Natural killer cell treated with Interleukin-12 subunit alpha and Interleukin-12 subunit beta and Interleukin-15 and Interleukin-18, amount 100 ng/mL, for 72 hours (primary cell): ENCODE data around the gene TSPO2. TPM values are rescaled to one million over a fixed set of nuclear protein-coding genes. Genes with fewer than 3 reads are reported as not detected.
A peak's percentile ranks its signal among the peaks of the same experiment; 100 is the strongest.

ENCODE experiments used
- ATAC-seq, 2 donors: fragments of 150-1000 bp; cut with Tn5 transposase in 1 of 2; sonication (Bioruptor Pico), chemical (Tn5 transposase) in 1 of 2; 2 replicates each; pipeline ENCODE4 v1.10.0; 2021
- DNase-seq: peaks from one replicate; pipeline ENCODE4 v3.0.0; 2022; ENCODE audit warnings: low spot score
- H3K27ac Mint-ChIP-seq, 2 donors: 1 replicate in 1 of 2; 2 replicates in 1 of 2; pipeline ENCODE4 v1.8.0; 2022; ENCODE audit warnings: mixed read lengths in 2 of 2, mild to moderate bottlenecking in 1 of 2, moderate library complexity in 1 of 2
- H3K27me3 Mint-ChIP-seq, 2 donors: 1 replicate in 1 of 2; 2 replicates in 1 of 2; pipeline ENCODE4 v1.8.0; 2022; ENCODE audit warnings: mixed read lengths in 2 of 2
- H3K36me3 Mint-ChIP-seq: one replicate; pipeline ENCODE4 v1.8.0; 2022; ENCODE audit warnings: mixed read lengths
- H3K4me1 Mint-ChIP-seq, 2 donors: 1 replicate in 1 of 2; 2 replicates in 1 of 2; pipeline ENCODE4 v1.8.0; 2022; ENCODE audit warnings: low read depth in 2 of 2, mixed read lengths in 2 of 2, mild to moderate bottlenecking in 1 of 2
- H3K4me3 Mint-ChIP-seq: one replicate; pipeline ENCODE4 v1.8.0; 2022; ENCODE audit warnings: mixed read lengths
- H3K9me3 Mint-ChIP-seq: 2 replicates; pipeline ENCODE4 v1.8.0; 2022; ENCODE audit warnings: mixed read lengths
- total RNA-seq, 2 donors: library from RNA; stranded (reverse); gene quantifications; one replicate each; pipeline ENCODE4 v1.2.3, GENCODE V29; 2022

TSPO2 gene
- total RNA-seq, 2 donors from 2014 or later = not detected

DNA sequence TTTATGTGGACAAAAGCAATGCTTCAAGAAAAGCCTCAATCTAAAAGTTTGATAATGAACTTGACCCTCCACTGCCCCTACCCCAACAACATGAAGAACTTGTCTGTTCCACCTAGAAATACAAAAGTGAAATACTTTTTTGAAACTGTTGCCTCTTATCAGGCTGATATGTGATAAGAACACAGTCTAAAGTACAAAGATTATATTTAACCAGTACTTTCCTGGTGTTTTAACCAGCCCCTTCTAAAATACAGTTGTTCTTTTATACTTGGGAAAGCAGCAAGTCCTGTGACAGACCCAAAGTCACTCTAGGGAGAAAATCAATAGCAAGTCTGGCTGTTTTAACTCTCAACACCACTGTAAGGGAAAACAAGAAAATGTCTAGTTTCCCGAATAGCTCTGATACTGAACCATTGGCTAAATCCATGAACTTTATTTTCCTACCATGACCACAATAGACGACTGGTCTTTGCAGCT lies 23.3 kb downstream of the TSPO2 start:
- H3K27me3 Mint-ChIP-seq = no peaks in the 10 kb centered on the region
- peaks cover 28% of the 10 kb centered on the region for H3K36me3 Mint-ChIP-seq
- DNase-seq = no peak
- H3K4me1 Mint-ChIP-seq = peaks cover 5 to 21% of the 10 kb centered on the region in 2 donors
- no peak for ATAC-seq
- H3K9me3 Mint-ChIP-seq = no peaks in the 10 kb centered on the region
- no peak overlapping the region for H3K27ac Mint-ChIP-seq
- no peak overlapping the region for H3K4me3 Mint-ChIP-seq

DNA sequence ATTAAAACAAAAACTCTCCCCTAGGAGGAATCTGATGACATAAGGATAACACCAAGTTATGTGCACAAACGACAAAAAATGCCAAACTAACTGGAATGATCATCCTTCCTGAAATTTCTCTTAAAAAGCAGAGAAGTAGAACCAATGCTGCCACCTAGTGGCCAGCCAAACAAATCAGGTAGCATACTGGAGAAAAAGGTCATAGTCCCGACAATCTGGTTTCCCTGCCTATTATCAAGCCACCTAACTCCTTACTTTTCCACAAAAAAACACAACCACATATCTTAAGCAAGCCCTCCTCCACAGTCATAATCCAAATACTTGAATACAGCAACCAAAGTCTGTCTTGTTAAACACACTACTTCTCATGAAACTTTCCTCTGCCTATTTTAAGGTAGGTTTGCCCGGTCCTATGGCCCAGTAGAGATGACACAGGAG lies 24.6 kb downstream of the TSPO2 start:
- H3K9me3 Mint-ChIP-seq = no peaks in the 10 kb centered on the region
- DNase-seq = no peak
- H3K4me1 Mint-ChIP-seq = peaks cover 5 to 32% of the 10 kb centered on the region in 2 donors
- peaks cover 28% of the 10 kb centered on the region for H3K36me3 Mint-ChIP-seq
- H3K27me3 Mint-ChIP-seq = no peaks in the 10 kb centered on the region
- no peak overlapping the region for H3K4me3 Mint-ChIP-seq
- no peak overlapping the region for H3K27ac Mint-ChIP-seq
- ATAC-seq = no peak

DNA sequence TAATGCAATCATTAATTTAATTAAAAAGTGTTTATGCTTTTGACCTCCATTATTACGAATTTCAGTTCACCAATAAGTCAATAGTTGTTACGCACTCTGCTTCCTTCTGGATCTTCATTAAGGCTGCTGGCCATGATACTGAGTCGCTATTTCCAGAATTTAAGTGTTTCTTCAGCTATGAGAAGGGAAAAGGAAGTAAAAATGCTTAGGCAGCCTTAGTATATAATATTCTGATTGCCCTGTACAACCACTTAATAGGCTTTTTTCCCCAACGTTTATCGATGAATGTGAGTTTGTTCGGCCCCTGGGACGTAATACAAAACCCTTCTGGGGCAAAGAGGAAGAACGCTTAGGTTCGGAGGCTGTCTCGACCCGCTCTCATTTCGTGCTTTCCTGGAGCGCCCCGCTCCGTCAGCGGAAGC lies 29.2 kb downstream of the TSPO2 start:
- Mint-ChIP-seq H3K9me3 (no peaks in the 10 kb centered on the region), H3K36me3 (peaks cover 30% of the 10 kb centered on the region), H3K27me3 (no peaks in the 10 kb centered on the region), H3K4me1 (peaks cover 28 to 56% of the 10 kb centered on the region in 2 donors), H3K27ac (peak overlapping the region; percentile 98), H3K4me3 (peak overlapping the region; percentile 90)
- ATAC-seq (no peak), DNase-seq (no peak)

DNA sequence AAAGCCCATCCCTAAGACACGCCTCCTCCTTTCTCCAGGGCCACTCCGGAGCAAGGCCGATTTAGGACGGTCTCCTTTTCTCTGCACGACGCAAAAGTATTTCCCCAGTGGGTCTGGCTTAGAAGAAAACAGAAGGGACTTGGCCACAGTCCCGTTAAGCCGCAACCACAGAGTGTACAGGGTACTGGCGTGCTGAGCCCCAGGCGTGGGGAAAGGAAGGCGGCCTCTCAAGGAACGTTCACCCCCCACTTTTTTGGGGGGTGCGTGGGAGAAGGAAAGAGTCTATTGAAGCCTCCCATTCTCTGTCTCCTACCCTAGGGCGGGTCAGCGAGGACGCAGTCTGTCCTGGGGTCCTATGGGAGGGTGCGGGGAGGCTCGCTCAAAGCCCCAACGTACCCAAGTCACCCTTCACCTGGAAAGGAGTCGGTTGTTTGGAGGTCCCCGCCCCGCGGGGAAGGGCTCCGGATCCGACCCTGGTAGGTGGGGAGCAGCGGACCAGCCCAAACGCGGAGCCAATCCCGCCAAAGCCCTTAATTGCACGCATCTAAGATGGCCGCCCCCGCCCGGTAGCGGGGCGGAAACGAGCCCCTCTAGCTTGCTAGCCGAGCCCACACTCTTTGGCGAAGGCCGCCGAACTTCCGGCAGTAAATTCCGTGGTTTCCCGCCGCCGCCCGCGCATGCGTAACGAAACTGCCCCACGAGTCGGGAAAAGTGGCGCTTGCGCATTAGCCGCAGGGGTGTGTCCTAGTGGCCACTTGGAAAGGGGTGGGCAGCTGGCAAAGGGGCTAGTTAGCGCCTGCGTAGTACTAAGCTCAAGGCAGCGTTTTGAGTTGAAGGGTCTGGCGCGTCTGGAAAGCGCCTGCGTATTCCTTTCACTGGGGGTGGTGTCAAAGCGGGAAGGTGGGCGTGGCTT lies 29.9 kb downstream of the TSPO2 start, which contains the start of gene OARD1:
Gene OARD1, minus strand, starts transcription at position 434 of the 913 bp plus-strand sequence. CDS start 722 bp downstream, outside the sequence.
- Mint-ChIP-seq H3K27ac (peak within 1 kb of the TSS; percentile 98), H3K9me3 (no peaks in the 10 kb centered on the region), H3K27me3 (no peaks in the 10 kb centered on the region), H3K4me1 (peaks cover 23 to 51% of the 10 kb centered on the region in 2 donors), H3K4me3 (peak within 1 kb of the TSS; percentile 90), H3K36me3 (peaks cover 23% of the 10 kb centered on the region)
- DNase-seq = peak; percentile 100
- ATAC-seq = peak; percentile 84 to 86

DNA sequence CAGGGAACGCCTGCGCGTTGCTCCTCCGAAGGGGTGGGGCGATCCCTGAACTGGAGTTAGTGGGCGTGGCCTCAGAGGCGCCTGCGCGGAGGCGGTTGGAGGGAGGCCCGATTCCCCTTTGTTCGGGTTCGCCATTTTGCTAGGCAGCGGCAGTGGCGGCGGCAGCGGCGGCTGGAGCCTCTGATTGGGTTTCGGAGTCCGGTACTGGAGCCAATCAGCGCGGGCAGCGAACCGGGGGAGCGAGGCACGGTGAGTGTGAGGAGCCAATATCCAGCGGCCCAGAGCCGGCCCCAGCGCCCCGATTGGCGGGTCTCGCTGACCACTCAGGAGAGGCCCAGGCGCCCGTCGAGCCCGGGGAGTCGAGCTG lies 30.6 kb downstream of the TSPO2 start, which contains the start of gene NFYA:
Gene NFYA, plus strand, starts transcription at position 139 of the 367 bp plus-strand sequence. CDS start 6,116 bp downstream, outside the sequence.
- Mint-ChIP-seq H3K27me3 (no peaks in the 10 kb centered on the region), H3K36me3 (peaks cover 17% of the 10 kb centered on the region), H3K4me3 (peak within 1 kb of the TSS; percentile 94), H3K27ac (peak within 1 kb of the TSS; percentile 98), H3K9me3 (no peaks in the 10 kb centered on the region), H3K4me1 (peaks cover 23 to 45% of the 10 kb centered on the region in 2 donors)
- DNase-seq (no peak), ATAC-seq (peak; percentile 87 to 88)

DNA sequence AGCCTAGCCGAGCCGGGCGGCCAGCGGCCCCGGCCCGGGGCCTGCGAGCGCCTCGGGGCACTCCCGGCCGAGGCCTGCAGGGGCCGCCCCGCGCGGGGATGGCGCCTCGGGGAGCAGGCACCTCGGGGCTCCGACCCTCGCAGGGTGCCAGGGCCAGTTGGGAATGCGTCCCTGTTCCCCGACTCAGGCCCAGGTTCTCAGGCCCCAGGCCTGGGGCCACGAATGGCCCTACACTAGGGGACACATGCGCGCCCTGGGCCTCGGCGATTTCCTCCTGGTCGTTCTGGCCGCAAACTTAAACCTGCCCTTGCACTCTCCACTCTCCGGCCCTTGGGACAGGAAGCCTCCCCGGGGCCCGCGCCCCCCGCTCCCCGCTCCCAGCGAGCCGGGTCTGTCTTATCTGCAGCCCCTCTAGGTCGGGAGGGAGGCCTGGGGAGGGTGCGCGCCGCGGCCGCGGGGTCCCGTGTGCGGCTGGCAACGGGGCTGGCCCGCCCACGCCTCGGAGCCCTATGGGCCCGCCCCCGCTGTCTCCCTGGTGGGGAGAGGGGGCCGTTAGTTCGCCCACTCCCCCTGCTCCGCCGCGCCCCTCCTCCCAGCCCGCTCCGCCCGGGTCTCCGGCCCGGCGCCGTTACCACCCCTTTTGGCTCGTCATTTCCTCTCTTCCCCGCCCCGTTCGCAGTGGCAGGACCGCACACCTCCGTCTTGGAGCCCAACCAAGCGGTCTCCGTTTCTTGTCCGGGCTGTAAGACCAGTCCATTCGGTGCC lies 31.1 kb downstream of the TSPO2 start:
- H3K9me3 Mint-ChIP-seq = no peaks in the 10 kb centered on the region
- no peaks in the 10 kb centered on the region for H3K27me3 Mint-ChIP-seq
- ATAC-seq (peak; percentile 26 to 37), DNase-seq (peak; percentile 89)
- H3K4me1 Mint-ChIP-seq = peaks cover 23 to 41% of the 10 kb centered on the region in 2 donors
- peak overlapping the region; percentile 98 for H3K27ac Mint-ChIP-seq
- H3K4me3 Mint-ChIP-seq = peak overlapping the region; percentile 94
- peaks cover 16% of the 10 kb centered on the region for H3K36me3 Mint-ChIP-seq

DNA sequence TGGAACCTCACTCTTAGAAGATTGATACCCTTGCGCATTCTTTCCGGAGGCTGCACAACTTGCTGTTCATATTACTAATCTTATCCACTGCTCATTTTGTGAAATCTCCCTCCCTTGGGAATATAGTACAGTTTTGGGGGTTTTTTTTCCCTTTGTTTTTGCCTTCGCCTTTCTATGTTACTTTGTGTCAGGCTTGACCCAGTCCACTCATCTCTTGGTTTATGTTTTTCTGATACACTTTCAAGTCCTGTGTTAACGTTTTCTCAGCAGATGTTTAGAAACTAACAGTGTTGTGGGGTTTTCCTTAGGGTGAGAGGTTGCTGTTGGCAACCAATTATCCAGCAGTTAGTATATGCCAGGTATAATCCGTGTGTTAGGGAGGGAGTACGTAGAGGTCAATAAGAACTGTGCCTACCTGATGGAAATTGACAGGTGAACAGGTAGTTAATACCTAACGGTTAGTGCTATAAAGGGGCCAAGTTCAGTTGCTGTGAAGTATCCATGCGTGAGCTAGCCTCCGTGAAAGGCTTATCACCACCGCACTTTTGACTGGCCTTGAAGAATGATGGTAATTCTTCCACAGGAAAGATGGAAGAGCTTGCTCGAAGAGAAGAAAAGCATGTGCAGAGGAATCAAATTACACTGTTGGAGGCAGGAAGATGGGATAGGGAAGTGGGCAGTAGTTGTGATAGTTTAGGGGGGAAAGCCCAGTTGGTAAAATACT lies 31.9 kb downstream of the TSPO2 start:
- H3K27me3 Mint-ChIP-seq = no peaks in the 10 kb centered on the region
- peak overlapping the region; percentile 90 to 91 for H3K27ac Mint-ChIP-seq
- H3K36me3 Mint-ChIP-seq = peaks cover 13% of the 10 kb centered on the region
- DNase-seq (no peak), ATAC-seq (no peak)
- peaks cover 23 to 41% of the 10 kb centered on the region in 2 donors for H3K4me1 Mint-ChIP-seq
- H3K9me3 Mint-ChIP-seq = no peaks in the 10 kb centered on the region
- peak overlapping the region; percentile 94 for H3K4me3 Mint-ChIP-seq

DNA sequence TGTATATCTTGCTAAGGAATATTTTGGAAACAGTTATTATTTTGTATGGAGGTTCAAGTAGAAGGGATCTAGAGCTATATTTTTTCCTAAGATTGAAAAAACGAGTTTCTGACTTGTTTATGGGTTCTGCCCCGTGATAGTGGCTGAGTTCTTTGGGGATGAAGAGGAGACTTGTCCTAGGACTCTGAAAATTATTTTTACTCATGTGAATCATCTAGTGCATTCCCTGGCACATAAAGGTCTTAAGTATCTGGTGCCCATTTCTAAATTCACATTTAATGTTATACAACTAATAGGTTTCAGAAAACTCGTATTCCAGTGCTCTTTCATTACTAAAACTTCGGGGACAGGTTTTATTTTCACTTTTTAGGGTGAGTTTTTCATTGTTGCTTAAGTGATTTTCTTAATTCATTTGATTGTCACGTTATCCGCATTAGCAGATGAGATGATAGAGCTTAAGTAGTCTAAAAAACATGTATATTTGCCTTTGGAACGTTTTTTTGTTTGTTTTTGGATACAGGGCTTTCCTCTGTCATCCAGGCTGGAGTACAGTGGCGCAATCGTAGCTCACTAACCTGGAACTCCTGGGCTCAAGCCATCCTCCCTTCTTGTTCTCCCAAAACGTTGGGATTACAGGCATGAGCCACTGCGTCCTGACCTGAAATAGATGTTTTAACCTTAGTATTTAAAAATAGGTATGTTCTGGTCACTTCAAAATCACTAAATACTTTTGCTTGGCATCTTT lies 32.6 kb downstream of the TSPO2 start:
- Mint-ChIP-seq H3K36me3 (peaks cover 13% of the 10 kb centered on the region), H3K27ac (peak overlapping the region; percentile 90 to 91), H3K4me1 (peaks cover 23 to 41% of the 10 kb centered on the region in 2 donors), H3K9me3 (no peaks in the 10 kb centered on the region), H3K4me3 (peak overlapping the region; percentile 94), H3K27me3 (no peaks in the 10 kb centered on the region)
- no peak for ATAC-seq
- no peak for DNase-seq

DNA sequence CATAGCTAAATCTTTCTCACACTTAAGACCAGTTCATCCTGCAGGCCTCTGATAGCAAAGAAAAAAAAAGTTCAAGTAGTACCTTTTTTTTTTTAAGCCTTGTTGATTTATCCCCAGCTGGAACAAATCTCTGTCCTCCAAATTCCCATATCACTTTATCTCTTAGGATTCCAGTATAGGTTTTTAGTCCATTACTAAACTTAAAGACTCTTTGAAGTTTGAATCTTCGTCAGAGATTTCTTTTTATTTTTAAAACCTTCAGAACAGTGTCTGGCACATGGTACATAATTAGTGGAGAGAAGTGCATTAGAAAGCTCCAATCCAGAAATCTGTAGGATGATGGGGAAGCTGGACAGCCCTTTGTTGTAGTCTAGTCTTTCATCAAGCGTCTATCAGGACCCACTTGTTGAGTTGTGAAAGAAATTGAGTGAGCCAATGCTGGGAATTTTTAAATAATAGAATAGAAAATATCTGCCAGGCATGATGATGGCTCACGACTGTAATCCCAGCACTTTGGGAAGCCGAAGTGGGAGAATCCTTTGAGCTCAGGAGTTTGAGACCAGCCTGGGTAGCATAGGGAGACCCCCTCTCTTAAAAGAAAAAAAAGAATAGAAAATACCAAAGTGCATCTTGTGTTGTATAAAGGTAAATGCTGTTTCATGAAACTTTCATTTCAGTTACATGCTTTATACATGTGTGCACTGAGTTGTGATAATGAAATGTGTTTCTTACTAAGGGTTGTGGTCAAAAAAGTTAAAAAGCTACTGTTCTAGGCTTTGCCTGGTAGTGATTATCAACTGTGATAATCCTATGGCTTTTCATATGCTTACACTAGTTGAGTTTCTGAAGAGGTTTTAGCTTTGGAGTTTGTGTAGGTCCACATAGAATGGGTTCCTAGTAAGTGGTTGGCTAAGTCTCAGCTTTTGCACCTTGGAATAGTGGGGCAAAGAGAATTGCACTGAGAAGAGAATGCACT lies 33.7 kb downstream of the TSPO2 start:
- DNase-seq (no peak), ATAC-seq (no peak)
- no peaks in the 10 kb centered on the region for H3K27me3 Mint-ChIP-seq
- H3K4me1 Mint-ChIP-seq = peaks cover 30 to 43% of the 10 kb centered on the region in 2 donors
- H3K4me3 Mint-ChIP-seq = peak overlapping the region; percentile 94
- no peaks in the 10 kb centered on the region for H3K9me3 Mint-ChIP-seq
- H3K36me3 Mint-ChIP-seq = peaks cover 21% of the 10 kb centered on the region
- H3K27ac Mint-ChIP-seq = peak overlapping the region; percentile 90 to 91

DNA sequence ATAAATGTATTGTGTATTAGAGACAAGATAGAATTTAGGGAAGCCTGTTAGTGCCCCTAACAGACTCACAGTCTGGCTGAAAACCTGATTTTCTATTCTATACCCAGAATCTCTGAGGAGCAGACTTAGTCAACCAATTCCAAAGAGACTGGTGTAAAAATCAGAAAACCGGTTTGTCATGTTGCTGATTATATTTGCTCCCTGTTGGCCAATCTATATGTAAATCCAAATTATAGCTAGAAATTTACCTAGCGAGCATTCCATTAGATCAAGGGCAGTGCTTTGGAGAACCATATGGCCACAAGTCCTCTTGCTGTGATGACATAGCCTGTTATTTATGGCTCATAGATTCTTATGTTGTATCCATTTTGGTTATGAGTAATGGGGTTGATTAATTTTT lies 35.3 kb downstream of the TSPO2 start:
- no peak for ATAC-seq
- no peaks in the 10 kb centered on the region for H3K9me3 Mint-ChIP-seq
- H3K4me1 Mint-ChIP-seq = peaks cover 36 to 40% of the 10 kb centered on the region in 2 donors
- no peak overlapping the region for H3K27ac Mint-ChIP-seq
- H3K36me3 Mint-ChIP-seq = peaks cover 22% of the 10 kb centered on the region
- no peak overlapping the region for H3K4me3 Mint-ChIP-seq
- H3K27me3 Mint-ChIP-seq = no peaks in the 10 kb centered on the region
- DNase-seq = no peak

DNA sequence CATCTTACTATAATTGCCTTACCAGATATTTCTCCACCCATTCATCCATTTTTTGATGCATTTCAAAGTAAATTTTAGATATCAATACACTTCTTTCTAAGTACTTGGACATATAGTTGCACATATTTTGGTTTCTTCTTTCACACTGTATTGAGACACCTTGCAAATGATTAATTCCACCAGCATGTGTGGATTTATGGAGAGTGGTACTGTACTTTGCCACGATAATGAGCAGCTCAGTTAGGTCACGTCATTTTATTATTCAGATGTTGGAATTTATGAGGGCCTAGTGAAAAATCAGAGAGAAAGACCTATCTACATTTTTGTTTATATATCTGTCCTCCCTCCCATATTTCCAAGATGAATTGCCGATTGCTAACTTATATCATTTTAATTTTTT lies 35.8 kb downstream of the TSPO2 start:
- Mint-ChIP-seq H3K4me3 (no peak overlapping the region), H3K27me3 (no peaks in the 10 kb centered on the region), H3K36me3 (peaks cover 22% of the 10 kb centered on the region), H3K4me1 (peaks cover 40 to 44% of the 10 kb centered on the region in 2 donors), H3K27ac (no peak overlapping the region), H3K9me3 (no peaks in the 10 kb centered on the region)
- DNase-seq (no peak), ATAC-seq (no peak)

DNA sequence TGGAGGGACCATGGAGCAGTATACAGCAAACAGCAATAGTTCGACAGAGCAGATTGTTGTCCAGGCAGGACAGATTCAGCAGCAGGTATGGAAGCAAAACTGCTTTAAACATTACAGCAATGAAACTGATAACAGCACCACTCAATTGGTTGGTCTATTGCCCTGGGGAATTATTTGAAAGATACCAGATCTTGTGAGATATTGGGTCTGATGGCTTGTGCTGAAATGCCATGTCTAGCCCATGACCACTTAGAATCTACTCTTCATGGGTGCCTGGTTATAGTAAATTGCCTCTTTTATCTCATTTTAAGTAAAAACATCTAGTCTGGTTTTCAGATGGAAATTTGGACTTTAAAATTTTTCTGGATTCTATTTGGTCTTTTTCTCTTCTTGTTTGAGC lies 36.8 kb downstream of the TSPO2 start:
- peaks cover 39 to 41% of the 10 kb centered on the region in 2 donors for H3K4me1 Mint-ChIP-seq
- H3K36me3 Mint-ChIP-seq = peaks cover 22% of the 10 kb centered on the region
- no peaks in the 10 kb centered on the region for H3K27me3 Mint-ChIP-seq
- ATAC-seq (no peak), DNase-seq (no peak)
- no peak overlapping the region for H3K4me3 Mint-ChIP-seq
- peak overlapping the region; percentile 80 to 88 for H3K27ac Mint-ChIP-seq
- H3K9me3 Mint-ChIP-seq = no peaks in the 10 kb centered on the region
